ENCODE results near the gene ILDR1.

GRCh38 chr3:121980450-121980796 lies 41.6 kb downstream of the ILDR1 start:
- TF ChIP-seq CTCF (conservative IDR thresholded peaks at IDR 0.05; ENCODE audit: low read length) (no peak), EZH2phosphoT487 (IDR thresholded peaks at IDR 0.05; ENCODE audit: borderline replicate concordance, low read depth, low read length) (no peak)
